ENCODE measurements around the gene UPK3A.
"Not testable (repeated sequence)": the region's sequence is repeated elsewhere in the genome, so short reads cannot be mapped to it uniquely, and the experiment has no call there.

The UPK3A gene

DNA sequence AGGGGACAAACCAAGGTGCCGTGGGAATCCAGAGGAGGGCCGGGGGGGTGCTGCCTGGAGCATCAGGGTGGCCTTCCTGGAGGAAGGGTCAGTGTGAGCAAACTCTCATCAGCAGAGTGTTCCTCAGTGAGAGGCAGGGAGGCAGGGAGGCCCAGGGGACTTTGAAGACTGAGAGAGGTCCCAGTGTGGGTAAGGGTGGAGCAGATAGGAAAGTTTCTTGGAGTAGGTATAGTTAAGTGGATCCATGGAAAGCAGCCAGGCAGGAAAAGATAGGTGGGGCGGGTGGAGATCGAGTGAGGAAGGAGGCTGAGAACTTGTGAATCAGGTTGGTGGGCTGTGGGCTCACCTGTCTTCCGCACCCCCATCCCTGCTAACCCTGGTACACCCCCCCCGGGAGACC is 9.3 kb downstream of the UPK3A start:
- TF ChIP-seq POLR2AphosphoS5 (IDR thresholded peaks at IDR 0.05; ENCODE audit: low read depth, low read length): no peak
- no peak for TF ChIP-seq PAX5 (IDR thresholded peaks at IDR 0.05; ENCODE audit: insufficient read depth, low read length, severe bottlenecking)
- no peak for TF ChIP-seq SPI1 (IDR thresholded peaks at IDR 0.05; ENCODE audit: low read depth, low read length)
- no peak for TF ChIP-seq TAF1 (IDR thresholded peaks at IDR 0.05; ENCODE audit: low read depth, low read length)
- TF ChIP-seq POLR2A (IDR thresholded peaks at IDR 0.05; ENCODE audit: low read depth, low read length): no peak
- no peak for TF ChIP-seq POU2F2 (IDR thresholded peaks at IDR 0.05; ENCODE audit: low read depth, low read length)
- FAIRE-seq (no peak), DNase-seq (ENCODE audit: insufficient read length, low spot score) (no peak)

DNA sequence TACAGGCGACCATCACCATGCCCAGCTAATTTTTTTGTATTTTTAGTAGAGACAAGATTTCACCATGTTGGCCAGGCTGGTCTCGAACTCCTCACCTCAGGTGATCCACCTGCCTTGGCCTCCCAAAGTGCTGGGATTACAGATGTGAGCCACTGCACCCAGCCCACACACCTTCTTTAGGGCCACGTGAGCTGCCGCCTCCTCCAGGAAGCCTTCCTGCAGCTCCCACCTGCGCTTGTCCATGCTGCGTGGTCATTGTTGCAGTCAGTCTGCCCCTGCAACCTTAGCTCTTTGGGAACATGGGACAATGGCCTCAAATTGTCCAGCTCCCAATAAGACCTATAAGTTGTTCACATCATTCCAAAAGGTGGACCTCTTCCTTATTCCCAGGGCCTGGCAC is 10.3 kb downstream of the UPK3A start:
- not testable (repeated sequence) for DNase-seq (ENCODE audit: insufficient read length, low spot score); FAIRE-seq

DNA sequence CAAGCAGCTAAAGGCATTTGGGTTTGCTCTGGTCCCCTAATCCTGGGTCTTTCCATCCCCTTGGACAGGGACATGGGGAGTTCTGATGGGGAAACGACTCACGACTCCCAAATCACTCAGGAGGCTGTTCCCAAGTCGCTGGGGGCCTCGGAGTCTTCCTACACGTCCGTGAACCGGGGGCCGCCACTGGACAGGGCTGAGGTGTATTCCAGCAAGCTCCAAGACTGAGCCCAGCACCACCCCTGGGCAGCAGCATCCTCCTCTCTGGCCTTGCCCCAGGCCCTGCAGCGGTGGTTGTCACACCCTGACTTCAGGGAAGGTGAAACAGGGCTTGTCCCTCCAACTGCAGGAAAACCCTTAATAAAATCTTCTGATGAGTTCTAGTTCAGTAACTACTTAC is 10.7 kb downstream of the UPK3A start:
- DNase-seq (ENCODE audit: insufficient read length, low spot score): no peak
- no peak for FAIRE-seq
- TF ChIP-seq SPI1 (IDR thresholded peaks at IDR 0.05; ENCODE audit: low read depth, low read length) (no peak), TAF1 (IDR thresholded peaks at IDR 0.05; ENCODE audit: low read depth, low read length) (no peak), POU2F2 (IDR thresholded peaks at IDR 0.05; ENCODE audit: low read depth, low read length) (no peak), POLR2AphosphoS5 (IDR thresholded peaks at IDR 0.05; ENCODE audit: low read depth, low read length) (no peak), POLR2A (IDR thresholded peaks at IDR 0.05; ENCODE audit: low read depth, low read length) (no peak), PAX5 (IDR thresholded peaks at IDR 0.05; ENCODE audit: insufficient read depth, low read length, severe bottlenecking) (no peak)

DNA sequence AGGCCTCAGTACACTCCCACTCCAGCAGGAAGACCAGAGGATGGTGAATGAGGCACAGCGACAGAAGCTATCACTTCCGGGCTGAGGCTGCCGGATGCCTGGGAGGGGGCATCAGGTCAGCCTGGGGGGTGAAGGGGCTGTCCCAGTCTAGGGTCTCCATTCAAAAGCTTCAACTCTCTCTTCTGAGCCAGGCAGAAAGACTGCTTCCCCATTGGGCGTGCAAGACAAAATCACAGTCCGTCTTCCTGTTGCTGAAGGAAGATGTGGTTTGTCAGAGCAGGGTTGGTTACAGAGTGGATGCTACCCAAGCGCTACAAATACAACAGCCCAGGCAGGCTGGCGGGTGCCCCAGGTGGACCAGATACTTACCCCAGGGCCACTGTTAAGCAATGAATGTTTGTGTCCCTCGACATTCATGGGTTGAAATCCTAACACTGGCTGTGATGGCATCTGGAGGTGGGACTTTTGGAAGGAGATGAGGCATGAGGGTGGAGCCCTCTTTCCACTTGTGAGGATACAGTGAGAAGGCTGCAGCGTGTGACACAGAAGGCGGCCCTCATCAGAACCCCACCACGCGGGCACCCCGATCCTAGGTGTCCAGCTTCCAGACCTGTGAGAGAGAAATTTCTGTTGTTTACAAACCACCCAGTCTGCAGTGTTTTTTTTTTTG is 12.0 kb downstream of the UPK3A start:
- TF ChIP-seq SPI1 (IDR thresholded peaks at IDR 0.05; ENCODE audit: low read depth, low read length) (no peak), PAX5 (IDR thresholded peaks at IDR 0.05; ENCODE audit: insufficient read depth, low read length, severe bottlenecking) (no peak), TAF1 (IDR thresholded peaks at IDR 0.05; ENCODE audit: low read depth, low read length) (no peak), POLR2A (IDR thresholded peaks at IDR 0.05; ENCODE audit: low read depth, low read length) (no peak), POLR2AphosphoS5 (IDR thresholded peaks at IDR 0.05; ENCODE audit: low read depth, low read length) (no peak), POU2F2 (IDR thresholded peaks at IDR 0.05; ENCODE audit: low read depth, low read length) (no peak)
- DNase-seq (ENCODE audit: insufficient read length, low spot score) (peak; percentile 37), FAIRE-seq (peak; percentile 85)

DNA sequence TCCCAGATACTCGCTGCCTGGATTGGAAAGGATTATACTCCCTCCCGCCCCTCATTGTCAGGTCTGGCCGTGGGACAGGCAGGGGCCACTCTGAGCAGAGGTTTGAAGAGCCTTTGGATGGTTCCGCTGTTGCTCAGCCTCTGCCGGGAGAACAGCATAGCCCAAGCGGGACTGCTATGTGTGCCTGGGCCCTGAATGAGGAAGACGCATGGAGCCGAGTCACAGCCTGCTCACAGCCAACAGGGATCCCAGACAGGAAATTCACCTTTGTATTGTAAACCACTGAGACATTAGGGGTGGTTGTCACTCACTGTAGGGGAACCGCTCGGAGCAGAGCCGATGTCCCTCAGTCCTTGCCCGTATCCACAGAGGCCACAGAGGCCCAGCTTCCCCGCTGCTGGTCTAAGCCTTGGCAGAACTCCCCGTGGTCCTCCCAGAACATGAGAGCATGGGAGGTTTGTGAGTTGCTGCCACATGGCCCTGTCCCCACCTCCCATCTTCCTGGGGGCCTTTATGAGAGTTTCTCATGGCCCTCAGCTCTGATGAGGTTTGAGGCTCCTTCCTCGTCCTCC is 14.3 kb downstream of the UPK3A start:
- no peak for TF ChIP-seq SPI1 (IDR thresholded peaks at IDR 0.05; ENCODE audit: low read depth, low read length)
- no peak for TF ChIP-seq POU2F2 (IDR thresholded peaks at IDR 0.05; ENCODE audit: low read depth, low read length)
- TF ChIP-seq TAF1 (IDR thresholded peaks at IDR 0.05; ENCODE audit: low read depth, low read length): no peak
- no peak for TF ChIP-seq POLR2A (IDR thresholded peaks at IDR 0.05; ENCODE audit: low read depth, low read length)
- TF ChIP-seq PAX5 (IDR thresholded peaks at IDR 0.05; ENCODE audit: insufficient read depth, low read length, severe bottlenecking): no peak
- TF ChIP-seq POLR2AphosphoS5 (IDR thresholded peaks at IDR 0.05; ENCODE audit: low read depth, low read length): no peak
- FAIRE-seq (no peak), DNase-seq (ENCODE audit: insufficient read length, low spot score) (no peak)

DNA sequence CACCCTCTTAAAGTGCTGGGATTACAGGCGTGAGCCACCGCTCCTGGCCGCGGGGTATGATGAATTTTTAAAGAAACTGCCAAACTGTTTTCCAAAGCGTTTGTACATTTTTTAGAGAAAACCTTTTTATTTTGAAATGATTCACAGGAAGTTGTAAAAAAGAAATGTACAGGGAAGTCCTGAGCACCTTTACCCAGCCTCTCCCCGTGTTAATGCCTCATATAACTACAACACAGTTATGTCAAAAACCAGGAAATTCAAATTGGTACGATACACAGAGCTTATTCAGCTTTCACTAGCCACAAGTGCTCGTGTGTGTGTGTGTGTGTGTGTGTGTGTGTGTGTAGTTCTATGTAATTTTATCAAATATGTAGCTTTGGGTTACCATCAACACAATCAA is 18.0 kb downstream of the UPK3A start:
- FAIRE-seq (no peak), DNase-seq (ENCODE audit: insufficient read length, low spot score) (no peak)
- TF ChIP-seq TAF1 (IDR thresholded peaks at IDR 0.05; ENCODE audit: low read depth, low read length) (no peak), POLR2AphosphoS5 (IDR thresholded peaks at IDR 0.05; ENCODE audit: low read depth, low read length) (no peak), SPI1 (IDR thresholded peaks at IDR 0.05; ENCODE audit: low read depth, low read length) (no peak), PAX5 (IDR thresholded peaks at IDR 0.05; ENCODE audit: insufficient read depth, low read length, severe bottlenecking) (no peak), POLR2A (IDR thresholded peaks at IDR 0.05; ENCODE audit: low read depth, low read length) (no peak), POU2F2 (IDR thresholded peaks at IDR 0.05; ENCODE audit: low read depth, low read length) (no peak)

DNA sequence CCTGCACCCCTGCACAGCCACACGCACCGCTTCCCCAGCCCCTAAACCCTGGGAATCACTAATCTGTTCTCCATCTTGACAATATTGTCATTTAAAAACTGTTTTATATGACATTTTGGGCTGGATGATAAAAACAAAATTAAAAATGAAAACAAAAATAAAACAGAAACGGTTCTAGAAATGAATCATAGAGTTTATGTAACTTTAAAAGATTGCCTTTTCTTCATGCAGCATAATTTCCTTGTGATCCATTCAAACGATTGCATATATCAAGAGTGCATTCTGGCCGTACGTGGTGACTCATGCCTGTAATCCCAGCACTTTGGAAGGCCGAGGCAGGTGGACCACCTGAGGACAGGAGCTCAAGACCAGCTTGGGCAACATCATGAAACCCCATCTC is 18.4 kb downstream of the UPK3A start:
- no peak for DNase-seq (ENCODE audit: insufficient read length, low spot score)
- TF ChIP-seq POU2F2 (IDR thresholded peaks at IDR 0.05; ENCODE audit: low read depth, low read length) (no peak), POLR2AphosphoS5 (IDR thresholded peaks at IDR 0.05; ENCODE audit: low read depth, low read length) (no peak), POLR2A (IDR thresholded peaks at IDR 0.05; ENCODE audit: low read depth, low read length) (no peak), PAX5 (IDR thresholded peaks at IDR 0.05; ENCODE audit: insufficient read depth, low read length, severe bottlenecking) (no peak), SPI1 (IDR thresholded peaks at IDR 0.05; ENCODE audit: low read depth, low read length) (no peak), TAF1 (IDR thresholded peaks at IDR 0.05; ENCODE audit: low read depth, low read length) (no peak)
- FAIRE-seq: no peak

DNA sequence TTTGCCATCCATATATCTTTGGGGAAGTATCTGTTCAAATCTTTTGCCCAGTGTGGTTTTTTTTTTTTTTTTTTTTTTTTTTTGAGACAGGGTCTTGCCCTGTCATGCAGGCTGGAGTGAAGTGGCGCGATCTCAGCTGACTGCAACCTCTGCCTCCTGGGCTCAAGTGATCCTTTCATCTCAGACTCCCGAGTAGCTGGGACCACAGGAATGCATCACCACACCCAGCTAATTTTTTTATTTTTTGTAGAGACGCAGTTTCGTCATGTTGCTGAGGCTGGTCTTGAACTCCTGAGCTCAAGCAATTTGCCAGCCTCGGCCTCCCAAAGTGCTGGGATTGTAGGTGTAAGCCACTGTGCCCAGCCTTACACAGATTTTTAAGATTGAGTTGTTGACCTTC is 20.2 kb downstream of the UPK3A start:
- no peak for FAIRE-seq
- DNase-seq (ENCODE audit: insufficient read length, low spot score): no peak
- TF ChIP-seq PAX5 (IDR thresholded peaks at IDR 0.05; ENCODE audit: insufficient read depth, low read length, severe bottlenecking) (no peak), POU2F2 (IDR thresholded peaks at IDR 0.05; ENCODE audit: low read depth, low read length) (no peak), POLR2AphosphoS5 (IDR thresholded peaks at IDR 0.05; ENCODE audit: low read depth, low read length) (no peak), TAF1 (IDR thresholded peaks at IDR 0.05; ENCODE audit: low read depth, low read length) (no peak), SPI1 (IDR thresholded peaks at IDR 0.05; ENCODE audit: low read depth, low read length) (no peak), POLR2A (IDR thresholded peaks at IDR 0.05; ENCODE audit: low read depth, low read length) (no peak)

DNA sequence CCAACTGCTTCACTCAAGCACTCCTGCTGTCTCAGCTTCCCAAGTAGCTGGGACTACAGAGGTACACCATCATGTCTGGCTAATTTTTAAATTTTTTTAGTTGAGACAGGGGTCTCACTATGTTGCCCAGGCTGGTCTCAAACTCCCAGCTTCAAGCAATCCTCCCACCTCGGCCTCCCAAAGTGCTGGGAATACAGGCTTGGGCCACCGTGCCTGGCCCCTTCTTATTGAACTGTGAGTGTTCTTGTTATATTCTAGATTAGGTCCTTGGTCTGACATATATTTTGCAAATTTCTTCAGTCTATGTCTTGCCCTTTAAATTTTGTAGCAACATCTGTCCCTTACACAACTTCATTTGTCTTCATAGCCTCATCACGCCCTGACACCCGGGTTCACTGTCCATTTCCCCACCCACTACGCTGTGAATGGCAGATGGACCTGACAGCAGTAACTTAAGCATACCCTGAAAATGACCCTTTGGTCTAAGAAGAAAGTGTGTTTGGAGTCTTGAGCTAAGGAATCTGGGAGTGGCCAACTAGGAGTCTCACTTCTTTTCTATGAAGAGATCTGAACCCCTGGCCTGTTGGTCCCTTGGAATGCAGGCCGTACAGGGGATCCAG is 20.8 kb downstream of the UPK3A start:
- FAIRE-seq (no peak), DNase-seq (ENCODE audit: insufficient read length, low spot score) (no peak)
- TF ChIP-seq SPI1 (IDR thresholded peaks at IDR 0.05; ENCODE audit: low read depth, low read length): no peak
- no peak for TF ChIP-seq POU2F2 (IDR thresholded peaks at IDR 0.05; ENCODE audit: low read depth, low read length)

DNA sequence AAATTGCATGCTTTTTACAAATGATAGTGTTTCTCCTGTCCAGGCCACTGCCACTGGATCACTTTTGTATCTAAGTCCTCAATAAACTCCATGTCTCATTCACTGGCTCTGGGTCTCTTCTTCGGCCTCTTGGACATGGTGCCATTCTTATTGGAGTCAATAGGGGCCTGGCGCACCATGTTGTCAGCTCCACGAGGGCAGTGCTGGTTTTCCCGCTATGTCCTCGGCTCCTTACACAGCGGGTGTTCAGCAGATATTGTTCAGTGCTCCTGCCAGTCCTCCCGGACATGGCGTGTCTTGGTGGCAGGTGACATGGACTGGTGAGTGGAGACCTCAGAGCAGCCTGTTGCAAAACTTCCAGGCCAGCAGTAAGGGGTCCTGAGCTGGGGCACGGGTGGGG is 21.4 kb downstream of the UPK3A start:
- no peak for FAIRE-seq
- no peak for DNase-seq (ENCODE audit: insufficient read length, low spot score)

More for the DNA sequence above, 21.4 kb downstream of the UPK3A start:
- TF ChIP-seq POLR2AphosphoS5 (IDR thresholded peaks at IDR 0.05; ENCODE audit: low read depth, low read length) (no peak), SPI1 (IDR thresholded peaks at IDR 0.05; ENCODE audit: low read depth, low read length) (no peak), POU2F2 (IDR thresholded peaks at IDR 0.05; ENCODE audit: low read depth, low read length) (no peak), TAF1 (IDR thresholded peaks at IDR 0.05; ENCODE audit: low read depth, low read length) (no peak), PAX5 (IDR thresholded peaks at IDR 0.05; ENCODE audit: insufficient read depth, low read length, severe bottlenecking) (no peak), POLR2A (IDR thresholded peaks at IDR 0.05; ENCODE audit: low read depth, low read length) (no peak)
